Cardiac fibroblast (primary cell): ENCODE measurements around the gene SGSM1.

Experiments used
- DNase-seq, 2 donors: peaks; one replicate each; pipeline versions ENCODE4 v3.0.0 to v3.0.0-alpha.2; 2010; ENCODE audit warnings: low read depth in 2 of 2
- H3K4me3 ChIP-seq, 2 donors: replicated peaks in 1 of 2; 1 replicate in 1 of 2; 2 replicates in 1 of 2; pipeline ENCODE4 v1.5.1; 2011; ENCODE audit warnings: low read depth in 2 of 2, low read length in 2 of 2, mild to moderate bottlenecking in 2 of 2, moderate library complexity in 1 of 2
- CTCF ChIP-seq: IDR thresholded peaks from one replicate; pipeline ENCODE4 v1.5.1; 2011; ENCODE audit warnings: low read depth, mild to moderate bottlenecking, low read length, inconsistent platforms

The SGSM1 gene

GRCh38 chr22:24805790-24806662 is at the start of gene SGSM1:
Gene SGSM1 (plus strand): TSS chr22:24806211. CDS start chr22:24806326, 115 bp downstream.
- H3K4me3 ChIP-seq = peak within 1 kb of the TSS; percentile 46 to 52
- DNase-seq = peak; percentile 50 to 56
- TF ChIP-seq CTCF = no peak

- peak; percentile 65 for TF ChIP-seq CTCF
- no peak overlapping the region for H3K4me3 ChIP-seq
- peak; percentile 72 to 75 for DNase-seq
These were observed 47.7 kb upstream of the SGSM1 start for GRCh38 chr22:24758164-24758799.

GRCh38 chr22:24759765-24760164 is 46.2 kb upstream of the SGSM1 start:
- DNase-seq = no peak
- H3K4me3 ChIP-seq = no peak overlapping the region
- TF ChIP-seq CTCF = no peak

GRCh38 chr22:24760708-24761306 is 45.2 kb upstream of the SGSM1 start:
- peak; percentile 25 to 64 for DNase-seq
- H3K4me3 ChIP-seq = no peak overlapping the region
- no peak for TF ChIP-seq CTCF

- TF ChIP-seq CTCF = no peak
- H3K4me3 ChIP-seq = no peak overlapping the region
- DNase-seq = peak; percentile 38 to 84
These were observed 43.9 kb upstream of the SGSM1 start for GRCh38 chr22:24761888-24762675.

- no peak for TF ChIP-seq CTCF
- DNase-seq = no peak
These were observed 42.0 kb upstream of the SGSM1 start for GRCh38 chr22:24763872-24764485.

More at GRCh38 chr22:24763872-24764485, 42.0 kb upstream of the SGSM1 start:
- H3K4me3 ChIP-seq = no peak overlapping the region
